Vagina (tissue), 2 donors: ENCODE results near the gene IL3RA. TPM values are rescaled to one million over a fixed set of nuclear protein-coding genes. Genes with fewer than 3 reads are reported as not detected.

Source experiments
- DNase-seq, 2 donors: peaks; one replicate each; pipeline ENCODE4 v3.0.0-alpha.2; 2017; ENCODE audit errors: extremely low spot score in 2 of 2
- H3K27ac ChIP-seq: fragments of 200-600 bp; sonication (generic); one replicate; pipeline ENCODE4 v1.5.1; 2019
- H3K27me3 ChIP-seq: fragments of 200-600 bp; sonication (generic); one replicate; pipeline ENCODE4 v1.5.1; 2019
- H3K36me3 ChIP-seq, 2 donors: fragments of 200-600 bp; sonication (generic); one replicate each; pipeline ENCODE4 v1.5.1; 2017 to 2019
- H3K4me1 ChIP-seq: fragments of 200-600 bp; sonication (generic); one replicate; pipeline ENCODE4 v1.5.1; 2019
- H3K4me3 ChIP-seq, 2 donors: fragments of 200-600 bp; sonication (generic); 1 replicate in 1 of 2; 2 replicates in 1 of 2; pipeline ENCODE4 v1.5.1; 2016 to 2019
- H3K9me3 ChIP-seq: fragments of 200-600 bp; sonication (generic); one replicate; pipeline ENCODE4 v1.5.1; 2019
- POLR2A ChIP-seq, 2 donors: fragments of 450-650 bp; IDR thresholded peaks; one replicate each; pipeline ENCODE4 v1.6.1; 2017; ENCODE audit warnings: antibody characterized with exemption in 2 of 2, mild to moderate bottlenecking in 2 of 2, moderate library complexity in 2 of 2
- POLR2AphosphoS5 ChIP-seq, 2 donors: sonication (generic); formaldehyde crosslinking; IDR thresholded peaks; one replicate each; pipeline ENCODE4 v1.9.0; 2017; ENCODE audit warnings: antibody characterized with exemption in 2 of 2, mild to moderate bottlenecking in 2 of 2, low read depth in 1 of 2; ENCODE audit not compliant: insufficient read depth in 1 of 2
- intact Hi-C: fragments of 100-400 bp; cut with DNase I; formaldehyde crosslinking; loops from one replicate; pipeline ENCODE4 v1.15.1; 2023
- microRNA counts, 2 donors: library from miRNA; unstranded; fragments of <30 nt; microRNA quantifications; one replicate each; lab custom pipeline; 2016 to 2017
- microRNA-seq: library from miRNA; unstranded; fragments of <30 nt; microRNA quantifications from one replicate; pipeline ENCODE4, GENCODE V29; 2017; ENCODE audit warnings: borderline number of aligned reads, borderline replicate concordance
- small RNA-seq: library from RNA; depleted of rRNA; stranded (forward); fragments of <200 nt; gene quantifications from one replicate; pipeline ENCODE3, GENCODE V24; 2016
- total RNA-seq: library from RNA; depleted of rRNA; stranded (reverse); fragments of >200 nt; gene quantifications from one replicate; pipeline ENCODE4 v1.2.3, GENCODE V29; 2016
- TF ChIP-seq, protein P1 (sequence below), 3 experiments: fragments of 450-650 bp in 2 of 3; fragments of 200-600 bp in 1 of 3; sonication (generic) in 1 of 3; IDR thresholded peaks; one replicate each; pipeline ENCODE4 v1.5.1; 2017 to 2019; ENCODE audit warnings: antibody characterized with exemption in 3 of 3, mild to moderate bottlenecking in 2 of 3, moderate library complexity in 2 of 3

The IL3RA gene
- total RNA-seq, 1 donor from 2014 or later, result 7.9 TPM

DNA sequence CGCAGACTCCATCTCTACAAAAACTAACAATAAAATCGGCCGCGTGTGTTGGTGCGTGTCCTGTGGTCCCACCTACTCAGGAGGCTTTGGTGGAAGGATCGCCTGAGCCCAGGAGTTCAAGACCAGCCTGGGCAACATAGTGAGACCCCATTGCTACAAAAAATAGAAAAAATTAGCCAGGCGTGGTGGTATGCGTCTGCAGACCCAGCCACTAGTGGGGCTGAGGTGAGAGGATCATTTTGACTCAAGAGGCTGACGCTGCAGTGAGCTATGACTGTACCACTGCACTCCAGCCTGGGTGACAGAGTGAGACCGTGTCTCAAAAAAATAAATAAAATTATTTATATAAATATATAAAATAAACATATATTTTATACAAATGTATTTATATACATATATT, 93.9 kb downstream of the IL3RA start:
- Histone ChIP-seq H3K27ac (no peak overlapping the region), H3K36me3 (peaks cover 0 to 30% of the 10 kb centered on the region in 2 donors), H3K4me3 (no peak overlapping the region), H3K27me3 (no peaks in the 10 kb centered on the region), H3K4me1 (no peaks in the 10 kb centered on the region), H3K9me3 (no peaks in the 10 kb centered on the region)
- TF ChIP-seq POLR2AphosphoS5 (IDR thresholded peaks at IDR 0.05; ENCODE audit: insufficient read depth in 1 of 2, low read depth in 1 of 2) (no peak), POLR2A (IDR thresholded peaks at IDR 0.05) (no peak)
- TF ChIP-seq, protein P1, sequence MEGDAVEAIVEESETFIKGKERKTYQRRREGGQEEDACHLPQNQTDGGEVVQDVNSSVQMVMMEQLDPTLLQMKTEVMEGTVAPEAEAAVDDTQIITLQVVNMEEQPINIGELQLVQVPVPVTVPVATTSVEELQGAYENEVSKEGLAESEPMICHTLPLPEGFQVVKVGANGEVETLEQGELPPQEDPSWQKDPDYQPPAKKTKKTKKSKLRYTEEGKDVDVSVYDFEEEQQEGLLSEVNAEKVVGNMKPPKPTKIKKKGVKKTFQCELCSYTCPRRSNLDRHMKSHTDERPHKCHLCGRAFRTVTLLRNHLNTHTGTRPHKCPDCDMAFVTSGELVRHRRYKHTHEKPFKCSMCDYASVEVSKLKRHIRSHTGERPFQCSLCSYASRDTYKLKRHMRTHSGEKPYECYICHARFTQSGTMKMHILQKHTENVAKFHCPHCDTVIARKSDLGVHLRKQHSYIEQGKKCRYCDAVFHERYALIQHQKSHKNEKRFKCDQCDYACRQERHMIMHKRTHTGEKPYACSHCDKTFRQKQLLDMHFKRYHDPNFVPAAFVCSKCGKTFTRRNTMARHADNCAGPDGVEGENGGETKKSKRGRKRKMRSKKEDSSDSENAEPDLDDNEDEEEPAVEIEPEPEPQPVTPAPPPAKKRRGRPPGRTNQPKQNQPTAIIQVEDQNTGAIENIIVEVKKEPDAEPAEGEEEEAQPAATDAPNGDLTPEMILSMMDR (IDR thresholded peaks at IDR 0.05), result no peak
- no peak for DNase-seq
- intact Hi-C loops, result no loop called here

MicroRNAs encoded within 50 kb of the gene (microRNA counts, 767-probe panel; counts per million panel counts)
- 238 to 261 counts per million in 2 donors for microRNA hsa-miR-3690 (lab: Ali Mortazavi, UCI)

Small RNA genes lying within 50 kb of the gene (microRNA-seq; reads per million reads assigned to microRNA genes)
- not detected for gene MIR3690

Small RNA genes lying within 50 kb of the gene (small RNA-seq; reads per million reads assigned to genes)
- gene MIR3690 (not detected), gene RNA5SP498 (not detected)

Other genes starting within 250 kb of the IL3RA start
- not detected for gene CRLF2, start 124.1 kb upstream of the IL3RA start, total RNA-seq
- gene CSF2RA, start 68.0 kb upstream of the IL3RA start, total RNA-seq, result 1.7 TPM
- gene SLC25A6, start 55.3 kb downstream of the IL3RA start, total RNA-seq, result 442 TPM
- 31.7 TPM for gene ASMTL, start 116.1 kb downstream of the IL3RA start, total RNA-seq
- gene P2RY8, start 200.4 kb downstream of the IL3RA start, total RNA-seq, result 0.74 TPM